Measurements from ENCODE around the gene CGNL1. TPM values are rescaled to one million over a fixed set of nuclear protein-coding genes. Genes with fewer than 3 reads are reported as not detected.

CGNL1 gene
- total RNA-seq, 4 donors from 2014 or later = 40.7 to 74.4 (median 56.0) TPM

- no peaks in the 10 kb centered on the region for H3K27me3 ChIP-seq
- intact Hi-C loops (cut with DNase I) = no loop called here
- no peaks in the 10 kb centered on the region for H3K36me3 ChIP-seq
- TF ChIP-seq POLR2A (IDR thresholded peaks at IDR 0.05) (no peak), CTCF (IDR thresholded peaks at IDR 0.05) (no peak)
- H3K9me3 ChIP-seq = no peaks in the 10 kb centered on the region
- peaks cover 47 to 61% of the 10 kb centered on the region in 2 donors for H3K4me1 ChIP-seq
- H3K4me3 ChIP-seq (replicated peaks in 1 of 3) = no peak overlapping the region
- 10 to 16% methylated on average over 2 of the region's 2 CpGs for WGBS, 2 donors
- DNase-seq = peak in 1 of 2 donors; percentile 21
- peak overlapping the region; percentile 40 to 73 (median 71) for H3K27ac ChIP-seq
These were observed 16.8 kb downstream of the CGNL1 start for GRCh38 chr15:57393061-57393460.

GRCh38 chr15:57395292-57395691, 19.0 kb downstream of the CGNL1 start:
- Histone ChIP-seq H3K9me3 (no peaks in the 10 kb centered on the region), H3K4me1 (peaks cover 42% of the 10 kb centered on the region in 2 donors), H3K4me3 (replicated peaks in 1 of 3) (no peak overlapping the region), H3K27ac (peak overlapping the region; percentile 66 to 75 (median 72)), H3K27me3 (no peaks in the 10 kb centered on the region), H3K36me3 (no peaks in the 10 kb centered on the region)
- intact Hi-C loops (cut with DNase I) = no loop called here
- 21 to 27% methylated on average over 6 of the region's 6 CpGs for WGBS, 2 donors
- TF ChIP-seq CTCF (IDR thresholded peaks at IDR 0.05) = no peak
- TF ChIP-seq POLR2A (IDR thresholded peaks at IDR 0.05) = peak in 1 of 2 donors; percentile 45
- peak; percentile 81 to 82 for DNase-seq

- no peaks in the 10 kb centered on the region for H3K36me3 ChIP-seq
- H3K27me3 ChIP-seq = no peaks in the 10 kb centered on the region
- H3K4me3 ChIP-seq (replicated peaks in 1 of 3) = no peak overlapping the region
- intact Hi-C loops (cut with DNase I) = no loop called here
- TF ChIP-seq POLR2A (IDR thresholded peaks at IDR 0.05) (no peak), CTCF (IDR thresholded peaks at IDR 0.05) (no peak)
- H3K27ac ChIP-seq = peak overlapping the region in 1 of 3 donors; percentile 31
- 74 to 75% methylated on average over 6 of the region's 6 CpGs for WGBS, 2 donors
- H3K9me3 ChIP-seq = no peaks in the 10 kb centered on the region
- H3K4me1 ChIP-seq = peaks cover 21 to 29% of the 10 kb centered on the region in 2 donors
- no peak for DNase-seq
These were observed 22.0 kb downstream of the CGNL1 start for GRCh38 chr15:57398336-57398735.

- intact Hi-C loops (cut with DNase I) = no loop called here
- H3K27me3 ChIP-seq = no peaks in the 10 kb centered on the region
- H3K4me1 ChIP-seq = peaks cover 14 to 20% of the 10 kb centered on the region in 2 donors
- H3K9me3 ChIP-seq = no peaks in the 10 kb centered on the region
- no peak for TF ChIP-seq POLR2A (IDR thresholded peaks at IDR 0.05)
- no peak for TF ChIP-seq CTCF (IDR thresholded peaks at IDR 0.05)
- H3K36me3 ChIP-seq = no peaks in the 10 kb centered on the region
- no peak overlapping the region for H3K4me3 ChIP-seq (replicated peaks in 1 of 3)
- no peak for DNase-seq
- no peak overlapping the region for H3K27ac ChIP-seq
- WGBS, 2 donors = 98% methylated on average over 1 of the region's 1 CpG
These were observed 25.2 kb downstream of the CGNL1 start for GRCh38 chr15:57401546-57401945.

GRCh38 chr15:57403017-57403416, 26.7 kb downstream of the CGNL1 start:
- 35 to 63% methylated on average over 2 to 4 of the region's 4 CpGs for WGBS, 2 donors
- intact Hi-C loops (cut with DNase I) = no loop called here

More at GRCh38 chr15:57403017-57403416, 26.7 kb downstream of the CGNL1 start:
- no peaks in the 10 kb centered on the region for H3K36me3 ChIP-seq
- no peak overlapping the region for H3K4me3 ChIP-seq (replicated peaks in 1 of 3)
- H3K4me1 ChIP-seq = peaks cover 14 to 20% of the 10 kb centered on the region in 2 donors
- DNase-seq = no peak
- no peak for TF ChIP-seq CTCF (IDR thresholded peaks at IDR 0.05)
- no peak for TF ChIP-seq POLR2A (IDR thresholded peaks at IDR 0.05)
- no peaks in the 10 kb centered on the region for H3K9me3 ChIP-seq
- no peak overlapping the region for H3K27ac ChIP-seq
- H3K27me3 ChIP-seq = no peaks in the 10 kb centered on the region
